ENCODE results near the gene NFATC2. TPM values are rescaled to one million over a fixed set of nuclear protein-coding genes. Genes with fewer than 3 reads are reported as not detected.

NFATC2 gene
- total RNA-seq, 3 donors from 2014 or later (not counting 1 experiment from before 2014, with no cell fraction given): 141 to 195 (median 160) TPM

GRCh38 chr20:51528263-51529027 is 14.1 kb downstream of the NFATC2 start:
- ATAC-seq (peak; percentile 11 to 51 (median 20)), DNase-seq (peak in 1 of 2 donors; percentile 80)
- intact Hi-C loops (cut with micrococcal nuclease): loop anchor here (1.0 to 10.0 kb wide), 3 partner anchors 28 to 136 kb away; no protein-coding TSS in a partner anchor
- Mint-ChIP-seq H3K27ac (peak overlapping the region; percentile 95 to 100), H3K4me1 (peaks cover 93 to 97% of the 10 kb centered on the region in 2 donors), H3K36me3 (no peaks in the 10 kb centered on the region), H3K4me3 (peak overlapping the region; percentile 66), H3K27me3 (ENCODE audit: low read depth in 2 of 2) (no peaks in the 10 kb centered on the region), H3K9me3 (no peaks in the 10 kb centered on the region)
- WGBS (ENCODE audit: insufficient coverage): 39% methylated on average over 6 of the region's 7 CpGs
- Histone ChIP-seq H3K9me3 (ENCODE audit: control insufficient read depth, insufficient read depth, low read length) (no peaks in the 10 kb centered on the region), H3K27ac (ENCODE audit: low read length) (peak overlapping the region; percentile 83), H3K4me1 (ENCODE audit: control insufficient read depth, insufficient read depth, low read length) (peaks cover 93% of the 10 kb centered on the region), H3K36me3 (ENCODE audit: control insufficient read depth, insufficient read depth, low read length) (peaks cover 7% of the 10 kb centered on the region), H3K4me3 (ENCODE audit: low read length) (no peak overlapping the region), H3K27me3 (ENCODE audit: control insufficient read depth, insufficient read depth, low read length) (no peaks in the 10 kb centered on the region)
- no peak for TF ChIP-seq CTCF (IDR thresholded peaks at IDR 0.05)

- H3K27ac ChIP-seq (ENCODE audit: low read length): peak overlapping the region; percentile 90
- ATAC-seq: no peak
- WGBS (ENCODE audit: insufficient coverage): 82% methylated on average over 3 of the region's 4 CpGs
- H3K4me3 ChIP-seq (ENCODE audit: low read length): no peak overlapping the region
- H3K9me3 ChIP-seq (ENCODE audit: control insufficient read depth, insufficient read depth, low read length): no peaks in the 10 kb centered on the region
- H3K27me3 ChIP-seq (ENCODE audit: control insufficient read depth, insufficient read depth, low read length): no peaks in the 10 kb centered on the region
- no peaks in the 10 kb centered on the region for H3K9me3 Mint-ChIP-seq
- peaks cover 21% of the 10 kb centered on the region for H3K36me3 ChIP-seq (ENCODE audit: control insufficient read depth, insufficient read depth, low read length)
- peaks cover 12% of the 10 kb centered on the region for H3K36me3 Mint-ChIP-seq
- H3K27ac Mint-ChIP-seq: peak overlapping the region; percentile 95 to 100
- H3K4me1 ChIP-seq (ENCODE audit: control insufficient read depth, insufficient read depth, low read length): peaks cover 77% of the 10 kb centered on the region
- peak overlapping the region; percentile 72 for H3K4me3 Mint-ChIP-seq
- H3K27me3 Mint-ChIP-seq (ENCODE audit: low read depth in 2 of 2): no peaks in the 10 kb centered on the region
- peaks cover 90 to 91% of the 10 kb centered on the region in 2 donors for H3K4me1 Mint-ChIP-seq
- TF ChIP-seq CTCF (IDR thresholded peaks at IDR 0.05): no peak
- intact Hi-C loops (cut with micrococcal nuclease): loop anchor here (10.0 kb wide), 1 partner anchor 138 kb away; no protein-coding TSS in a partner anchor
- no peak for DNase-seq
These were observed 15.8 kb downstream of the NFATC2 start for GRCh38 chr20:51526754-51527153.

GRCh38 chr20:51526106-51526470 is 16.4 kb downstream of the NFATC2 start:
- H3K9me3 Mint-ChIP-seq: no peaks in the 10 kb centered on the region
- peaks cover 16% of the 10 kb centered on the region for H3K36me3 Mint-ChIP-seq
- no peaks in the 10 kb centered on the region for H3K27me3 ChIP-seq (ENCODE audit: control insufficient read depth, insufficient read depth, low read length)
- WGBS (ENCODE audit: insufficient coverage): 34% methylated on average over 7 of the region's 8 CpGs
- peak overlapping the region; percentile 72 for H3K4me3 Mint-ChIP-seq
- no peaks in the 10 kb centered on the region for H3K27me3 Mint-ChIP-seq (ENCODE audit: low read depth in 2 of 2)
- TF ChIP-seq CTCF (IDR thresholded peaks at IDR 0.05): no peak
- peaks cover 71% of the 10 kb centered on the region for H3K4me1 ChIP-seq (ENCODE audit: control insufficient read depth, insufficient read depth, low read length)
- peak overlapping the region; percentile 95 to 100 for H3K27ac Mint-ChIP-seq
- no peak for ATAC-seq
- DNase-seq: no peak
- no peaks in the 10 kb centered on the region for H3K9me3 ChIP-seq (ENCODE audit: control insufficient read depth, insufficient read depth, low read length)
- peak overlapping the region; percentile 90 for H3K27ac ChIP-seq (ENCODE audit: low read length)
- peaks cover 25% of the 10 kb centered on the region for H3K36me3 ChIP-seq (ENCODE audit: control insufficient read depth, insufficient read depth, low read length)
- no peak overlapping the region for H3K4me3 ChIP-seq (ENCODE audit: low read length)
- H3K4me1 Mint-ChIP-seq: peaks cover 87 to 88% of the 10 kb centered on the region in 2 donors
- intact Hi-C loops (cut with micrococcal nuclease): loop anchor here (10.0 kb wide), 1 partner anchor 139 kb away; no protein-coding TSS in a partner anchor

All from natural killer cell (primary cell).